Caco-2 (cell line): ENCODE data around the gene LRRC4. TPM values are rescaled to one million over a fixed set of nuclear protein-coding genes. Genes with fewer than 3 reads are reported as not detected.
A peak's percentile ranks its signal among the peaks of the same experiment; 100 is the strongest.

Experiments used
- Bru-seq: library from RNA; stranded (reverse); fragments of 400-500 nt; gene quantifications from one replicate; lab custom pipeline; 2021; lab: Mats Ljungman, UMichigan
- BruChase-seq, 2 experiments: library from RNA; stranded (reverse); fragments of 400-500 nt; gene quantifications; one replicate each; lab custom pipeline; 2021; lab: Mats Ljungman, UMichigan
- BruUV-seq: library from RNA; stranded (reverse); fragments of 400-500 nt; replicated peaks from 2 replicates; lab custom pipeline; 2021; lab: Mats Ljungman, UMichigan
- CTCF ChIA-PET: fragments of 300-600 bp; sonication (Branson Sonifier 250); formaldehyde crosslinking; loops from one replicate; lab custom pipeline; 2022; ENCODE audit warnings: antibody characterized with exemption; lab: Charles Lee
- POLR2A ChIA-PET: fragments of 300-600 bp; sonication (Branson Sonifier 250); formaldehyde crosslinking; loops from one replicate; lab custom pipeline; 2022; ENCODE audit warnings: antibody characterized with exemption; lab: Charles Lee
- DNase-seq, 2 experiments: peaks; one replicate each; pipeline versions ENCODE4 v3.0.0 to v3.0.0-alpha.2; 2020 to 2022
- H3K27me3 ChIP-seq: replicated peaks from 2 replicates; pipeline ENCODE4 v1.6.0; 2011; ENCODE audit warnings: low read length; ENCODE audit not compliant: control insufficient read depth, insufficient read depth
- H3K36me3 ChIP-seq: 2 replicates; pipeline ENCODE4 v1.5.1; 2011; ENCODE audit warnings: low read length; ENCODE audit not compliant: control insufficient read depth, insufficient read depth
- H3K4me1 ChIP-seq: fragments of 250-450 bp; sonication (Bioruptor Pico); 2 replicates; pipeline ENCODE4 v1.5.1; 2020; ENCODE audit warnings: mild to moderate bottlenecking
- H3K4me3 ChIP-seq: 2 replicates; pipeline ENCODE4 v1.5.1; 2011; ENCODE audit warnings: low read depth, mild to moderate bottlenecking, control low read depth, low read length
- H3K9me3 ChIP-seq: fragments of 250-450 bp; sonication (Bioruptor Pico); 2 replicates; pipeline ENCODE4 v1.5.1; 2020; ENCODE audit warnings: mild to moderate bottlenecking, moderate library complexity
- H3K27ac Mint-ChIP-seq: one replicate; pipeline ENCODE4 v1.8.0; 2022; ENCODE audit warnings: mixed read lengths; ENCODE audit not compliant: unreplicated experiment
- H3K27me3 Mint-ChIP-seq: one replicate; pipeline ENCODE4 v1.8.0; 2022; ENCODE audit warnings: mixed read lengths; ENCODE audit not compliant: insufficient read depth, unreplicated experiment
- H3K36me3 Mint-ChIP-seq: one replicate; pipeline ENCODE4 v1.8.0; 2022; ENCODE audit warnings: mild to moderate bottlenecking, mixed read lengths; ENCODE audit not compliant: insufficient read depth, unreplicated experiment
- H3K4me1 Mint-ChIP-seq: one replicate; pipeline ENCODE4 v1.8.0; 2022; ENCODE audit warnings: low read depth, mixed read lengths; ENCODE audit not compliant: unreplicated experiment
- H3K4me3 Mint-ChIP-seq: one replicate; pipeline ENCODE4 v1.8.0; 2022; ENCODE audit warnings: mild to moderate bottlenecking, moderate library complexity, mixed read lengths; ENCODE audit not compliant: unreplicated experiment
- H3K9me3 Mint-ChIP-seq: one replicate; pipeline ENCODE4 v1.8.0; 2022; ENCODE audit warnings: mixed read lengths; ENCODE audit not compliant: unreplicated experiment
- CTCF ChIP-seq, 2 experiments: fragments of 200-600 bp in 1 of 2; IDR thresholded peaks; 1 replicate in 1 of 2; 2 replicates in 1 of 2; pipeline versions ENCODE4 v1.5.1 to v1.8.0; 2011 to 2022; ENCODE audit warnings: antibody characterized with exemption in 1 of 2, control low read depth in 1 of 2, inconsistent platforms in 1 of 2, low read depth in 1 of 2, low read length in 1 of 2, mild to moderate bottlenecking in 1 of 2, moderate library complexity in 1 of 2; ENCODE audit not compliant: insufficient read depth in 1 of 2, severe bottlenecking in 1 of 2, unreplicated experiment in 1 of 2
- intact Hi-C: fragments of 100-400 bp; cut with micrococcal nuclease; formaldehyde crosslinking; loops from one replicate; pipeline ENCODE4 v1.10.0; 2022; ENCODE audit not compliant: unreplicated experiment
- long read RNA-seq: library from polyadenylated mRNA; stranded (forward); transcript quantifications from one replicate; pipeline ENCODE4 v2.0.0, GENCODE V29; 2022
- total RNA-seq: library from RNA; stranded (reverse); gene quantifications from 2 replicates; pipeline ENCODE4 v1.2.3, GENCODE V29; 2022

LRRC4 gene
- total RNA-seq (not detected in 2 replicates), Bru-seq, nascent RNA (percentile 12 among the genes with signal in this experiment), BruChase-seq, experiment 1, labeled RNA remaining after a 2-hour chase (not detected), BruChase-seq, experiment 2, labeled RNA remaining after a 6-hour chase (percentile 14 among the genes with signal in this experiment)
- long read RNA-seq, result 0 reads

- intact Hi-C loops, result no loop called here
- DNase-seq, result no peak
- no peak within 1 kb of the TSS for H3K4me3 ChIP-seq
- no peak within 1 kb of the TSS for H3K27ac Mint-ChIP-seq
- no peak for TF ChIP-seq CTCF (IDR thresholded peaks at IDR 0.05; ENCODE audit: insufficient read depth in 1 of 2, low read depth in 1 of 2, low read length in 1 of 2, severe bottlenecking in 1 of 2, unreplicated experiment in 1 of 2)
- H3K36me3 ChIP-seq, result 0 out of 2 replicates have a peak, but pooled peaks cover 2% of the 10 kb centered on the region
- no peaks in the 10 kb centered on the region for H3K27me3 ChIP-seq
- no TSS peak for BruUV-seq
- H3K36me3 Mint-ChIP-seq, result peaks cover 24% of the 10 kb centered on the region
- no peak within 1 kb of the TSS for H3K4me3 Mint-ChIP-seq
- CTCF ChIA-PET, result no interaction called here
- no peaks in the 10 kb centered on the region for H3K9me3 Mint-ChIP-seq
- H3K4me1 ChIP-seq, result no peaks in the 10 kb centered on the region
- H3K27me3 Mint-ChIP-seq, result no peaks in the 10 kb centered on the region
- H3K9me3 ChIP-seq, result no peaks in the 10 kb centered on the region
- peaks cover 10% of the 10 kb centered on the region for H3K4me1 Mint-ChIP-seq
- POLR2A ChIA-PET, result no interaction called here
Measured at GRCh38 chr7:128030654-128031611, at the start of gene LRRC4. Gene LRRC4 (minus strand): TSS chr7:128031437. CDS start chr7:128030640, 797 bp downstream.

- H3K4me3 Mint-ChIP-seq, result no peak overlapping the region
- Histone ChIP-seq H3K4me3 (no peak overlapping the region), H3K9me3 (no peaks in the 10 kb centered on the region), H3K36me3 (peaks cover 2% of the 10 kb centered on the region), H3K4me1 (no peaks in the 10 kb centered on the region), H3K27me3 (no peaks in the 10 kb centered on the region)
- H3K36me3 Mint-ChIP-seq, result peaks cover 54% of the 10 kb centered on the region
- ChIA-PET POLR2A (no interaction called here), CTCF (no interaction called here)
- intact Hi-C loops, result no loop called here
- BruUV-seq, result no TSS peak
- H3K27ac Mint-ChIP-seq, result no peak overlapping the region
- no peak for DNase-seq
- H3K9me3 Mint-ChIP-seq, result no peaks in the 10 kb centered on the region
- no peaks in the 10 kb centered on the region for H3K27me3 Mint-ChIP-seq
- H3K4me1 Mint-ChIP-seq, result no peaks in the 10 kb centered on the region
- no peak for TF ChIP-seq CTCF (IDR thresholded peaks at IDR 0.05; ENCODE audit: insufficient read depth in 1 of 2, low read depth in 1 of 2, low read length in 1 of 2, severe bottlenecking in 1 of 2, unreplicated experiment in 1 of 2)
Measured at GRCh38 chr7:128080169-128080568, 48.9 kb upstream of the LRRC4 start.

GRCh38 chr7:128078309-128078708, 47.1 kb upstream of the LRRC4 start:
- Histone ChIP-seq H3K4me1 (no peaks in the 10 kb centered on the region), H3K27me3 (no peaks in the 10 kb centered on the region), H3K4me3 (no peak overlapping the region), H3K36me3 (peaks cover 2% of the 10 kb centered on the region), H3K9me3 (no peaks in the 10 kb centered on the region)
- H3K36me3 Mint-ChIP-seq, result peaks cover 59% of the 10 kb centered on the region
- TF ChIP-seq CTCF (IDR thresholded peaks at IDR 0.05; ENCODE audit: insufficient read depth in 1 of 2, low read depth in 1 of 2, low read length in 1 of 2, severe bottlenecking in 1 of 2, unreplicated experiment in 1 of 2), result no peak
- no TSS peak for BruUV-seq
- no peaks in the 10 kb centered on the region for H3K9me3 Mint-ChIP-seq
- CTCF ChIA-PET, result no interaction called here
- no peak for DNase-seq
- no peak overlapping the region for H3K27ac Mint-ChIP-seq
- POLR2A ChIA-PET, result no interaction called here
- H3K4me1 Mint-ChIP-seq, result no peaks in the 10 kb centered on the region
- intact Hi-C loops, result no loop called here
- no peak overlapping the region for H3K4me3 Mint-ChIP-seq
- no peaks in the 10 kb centered on the region for H3K27me3 Mint-ChIP-seq
